HG03469 (cell line): ENCODE data around the gene NIPBL.
"Not testable (repeated sequence)": the region's sequence is repeated elsewhere in the genome, so short reads cannot be mapped to it uniquely, and the experiment has no call there.

Experiments
- ATAC-seq: cut with Tn5 transposase; IDR thresholded peaks from one replicate; pipeline ENCODE4 v1.9.1; 2021; ENCODE audit warnings: mild to moderate bottlenecking, moderate library complexity, moderate number of reproducible peaks; ENCODE audit not compliant: unreplicated experiment

NIPBL gene

DNA sequence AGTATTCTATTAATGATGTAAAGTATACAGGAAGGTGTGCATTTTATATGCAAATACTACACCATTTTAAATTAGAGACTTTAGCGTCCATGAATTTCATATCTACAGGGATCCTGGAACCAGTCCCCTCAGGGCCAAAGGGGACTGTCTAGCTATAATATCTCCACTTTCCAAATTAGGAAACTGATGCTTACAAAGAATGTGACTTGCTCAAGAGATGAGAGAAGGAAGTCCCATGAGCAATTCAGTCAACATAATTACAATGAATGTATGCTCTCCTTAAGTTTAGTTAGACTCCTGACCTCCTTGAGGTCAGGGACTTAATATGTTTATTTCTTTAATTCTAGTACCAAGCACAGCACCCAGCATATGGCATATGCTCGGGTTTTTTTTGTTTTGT is 23.7 kb downstream of the NIPBL start:
- ATAC-seq = no peak

DNA sequence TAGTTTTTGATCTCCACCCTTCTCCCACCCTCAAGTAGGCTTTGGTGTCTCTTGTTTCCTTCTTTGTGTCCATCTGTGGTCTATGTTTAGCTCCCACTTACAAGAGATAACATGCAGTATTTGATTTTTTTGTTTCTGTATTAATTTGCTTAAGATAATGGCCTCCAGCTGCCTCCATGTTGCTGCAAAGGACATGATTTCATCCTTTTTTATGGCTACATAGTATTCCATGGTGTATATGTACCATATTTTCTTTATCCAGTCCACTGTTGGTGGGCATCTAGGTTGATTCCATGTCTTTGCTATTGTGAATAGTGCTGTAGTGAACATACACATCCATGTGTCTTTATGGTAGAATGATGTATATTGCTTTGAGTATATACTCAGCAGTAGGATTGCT is 24.5 kb downstream of the NIPBL start:
- not testable (repeated sequence) for ATAC-seq

DNA sequence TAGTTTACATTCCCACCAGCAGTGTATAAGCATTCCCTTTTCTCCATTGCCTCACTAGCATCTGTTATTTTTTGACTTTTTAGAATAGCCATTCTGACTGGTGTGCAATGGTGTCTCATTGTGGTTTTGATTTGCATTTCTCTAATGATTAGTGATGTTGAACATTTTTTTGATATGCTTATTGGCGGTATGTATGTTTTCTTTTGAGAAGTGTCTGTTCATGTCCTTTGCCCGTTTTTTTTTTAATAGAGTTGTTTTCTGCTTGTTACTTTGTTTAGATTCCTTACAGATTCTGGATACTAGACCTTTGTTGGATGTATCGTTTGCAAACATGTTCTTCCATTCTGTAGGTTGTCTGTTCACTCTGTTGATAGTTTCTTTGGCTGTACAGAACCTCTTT is 25.3 kb downstream of the NIPBL start:
- ATAC-seq = no peak

DNA sequence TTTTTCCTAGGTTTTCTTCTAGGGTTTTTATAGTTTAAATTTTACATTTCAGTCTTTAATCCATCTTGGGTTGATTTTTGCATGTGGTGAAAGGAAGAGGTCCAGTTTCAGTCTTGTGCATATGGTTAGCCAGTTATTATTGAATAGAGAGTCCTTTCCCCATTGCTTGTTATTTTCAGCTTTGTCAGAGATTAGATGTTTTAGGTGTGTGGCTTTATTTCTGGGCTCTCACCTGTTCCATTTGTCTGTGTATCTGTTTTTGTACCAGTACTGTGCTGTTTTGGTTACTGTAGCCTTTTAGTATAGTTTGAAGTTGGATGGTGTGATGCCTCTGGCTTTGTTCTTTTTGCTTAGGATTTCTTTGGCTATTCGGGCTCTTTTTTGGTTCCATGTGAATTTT is 25.8 kb downstream of the NIPBL start:
- ATAC-seq = no peak

DNA sequence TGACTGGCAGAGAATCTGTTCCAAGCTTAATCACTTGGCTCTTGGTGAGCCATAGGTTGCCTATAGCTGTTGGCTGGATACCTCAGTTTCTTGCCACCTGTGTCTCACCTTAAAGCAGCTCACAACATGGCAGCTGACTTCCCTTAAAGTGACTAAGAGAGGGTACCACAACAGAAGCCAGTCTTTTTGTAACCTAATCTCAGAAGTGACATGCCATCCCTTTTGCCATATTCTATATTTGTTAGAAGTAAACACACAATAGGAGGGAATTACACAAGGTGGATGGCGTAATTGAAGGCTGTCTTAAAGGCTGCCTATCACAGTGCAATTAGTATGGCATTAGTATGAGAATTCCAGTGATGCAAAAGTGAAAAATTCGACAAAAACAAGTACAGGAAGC is 28.1 kb downstream of the NIPBL start:
- no peak for ATAC-seq

DNA sequence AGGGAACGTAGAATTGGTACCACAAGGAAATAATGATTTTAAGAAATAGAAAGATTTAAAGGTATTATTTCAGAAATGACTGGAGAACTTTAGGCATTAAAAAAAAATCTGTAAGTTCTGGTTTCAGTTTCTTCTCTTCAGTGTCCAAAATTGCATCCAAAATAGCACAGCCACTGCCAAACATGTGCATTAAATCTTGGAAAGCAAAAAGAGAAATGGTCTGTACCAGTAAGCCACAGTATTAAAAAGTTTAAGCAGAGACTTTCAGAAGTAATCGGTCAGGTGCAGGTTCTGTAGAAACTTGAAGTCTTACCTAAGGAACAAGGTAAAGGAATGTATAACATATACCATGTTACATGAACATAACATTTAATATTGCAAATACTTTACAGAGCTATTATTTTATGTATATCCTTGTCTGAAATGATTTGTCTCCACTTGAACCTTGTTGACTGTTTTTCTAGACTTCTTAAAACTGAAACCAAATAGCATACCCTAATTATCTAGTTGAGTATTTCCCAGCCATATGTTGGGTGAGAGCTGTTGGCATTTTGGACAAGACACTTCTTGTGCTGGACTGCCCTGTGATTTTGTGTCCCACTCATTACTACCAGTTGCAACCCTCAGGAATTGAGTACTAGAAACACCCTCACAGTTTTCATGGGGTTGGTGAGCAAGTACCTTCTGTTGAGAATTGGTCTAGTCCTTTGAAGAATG is 32.1 kb downstream of the NIPBL start:
- no peak for ATAC-seq

DNA sequence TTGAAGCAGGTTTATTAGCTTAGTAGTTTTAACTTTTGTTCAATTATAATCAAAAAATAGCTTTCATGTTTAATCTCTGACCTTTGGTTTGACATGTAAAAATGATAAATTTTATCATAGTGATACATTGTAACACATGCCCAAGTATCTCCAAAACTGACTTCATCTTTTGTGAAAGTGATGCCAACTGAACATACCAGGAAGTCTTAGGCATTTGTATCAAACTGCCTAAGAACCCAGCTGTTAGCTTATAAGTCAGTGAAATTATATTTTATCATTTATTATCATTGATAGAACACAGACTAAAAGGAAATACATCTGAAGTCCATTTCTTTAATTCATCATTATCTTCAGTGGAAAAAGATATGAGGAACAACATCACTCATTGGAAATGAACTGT is 39.1 kb downstream of the NIPBL start:
- no peak for ATAC-seq

DNA sequence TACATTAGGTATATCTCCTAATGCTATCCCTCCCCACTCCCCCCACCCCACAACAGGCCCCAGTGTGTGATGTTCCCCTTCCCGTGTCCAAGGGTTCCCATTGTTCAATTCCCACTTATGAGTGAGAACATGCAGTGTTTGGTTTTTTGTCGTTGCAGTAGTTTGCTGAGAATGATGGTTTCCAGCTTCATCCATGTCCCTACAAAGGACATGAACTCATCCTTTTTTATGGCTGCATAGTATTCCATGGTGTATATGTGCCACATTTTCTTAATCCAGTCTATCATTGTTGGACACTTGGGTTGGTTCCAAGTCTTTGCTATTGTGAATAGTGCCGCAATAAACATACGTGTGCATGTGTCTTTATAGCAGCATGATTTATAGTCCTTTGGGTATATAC is 40.0 kb downstream of the NIPBL start:
- ATAC-seq = not testable (repeated sequence)

DNA sequence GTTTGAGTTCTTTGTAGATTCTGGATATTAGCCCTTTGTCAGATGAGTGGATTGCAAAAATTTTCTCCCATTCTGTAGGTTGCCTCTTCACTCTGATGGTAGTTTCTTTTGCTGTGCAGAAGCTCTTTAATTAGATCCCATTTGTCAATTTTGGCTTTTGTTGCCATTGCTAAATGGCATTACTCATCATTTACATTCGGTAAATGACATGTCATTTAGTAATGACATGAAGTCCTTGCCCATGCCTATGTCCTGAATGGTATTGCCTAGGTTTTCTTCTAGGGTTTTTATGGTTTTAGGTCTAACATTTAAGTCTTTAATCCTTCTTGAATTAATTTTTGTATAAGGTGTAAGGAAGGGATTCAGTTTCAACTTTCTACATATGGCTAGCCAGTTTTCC is 40.8 kb downstream of the NIPBL start:
- ATAC-seq = not testable (repeated sequence)

DNA sequence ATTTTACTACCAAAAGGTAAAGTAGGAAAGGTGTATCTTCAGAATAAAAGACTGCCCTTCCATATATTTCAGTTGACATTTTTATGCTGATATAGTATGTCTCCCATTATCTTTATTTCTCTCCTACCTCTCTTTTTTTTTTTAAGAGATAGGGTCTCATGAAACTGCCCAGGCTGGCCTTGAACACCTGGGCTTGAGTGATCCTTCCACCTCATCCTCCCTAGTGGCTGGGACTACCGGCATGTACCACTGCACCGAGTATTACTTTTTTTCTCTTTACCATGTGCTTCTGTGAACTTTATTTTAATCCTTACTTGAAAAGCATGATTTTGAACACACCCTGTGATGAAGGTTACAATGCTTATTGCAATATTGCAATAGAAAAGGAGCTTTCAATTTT is 42.7 kb downstream of the NIPBL start:
- ATAC-seq = no peak

DNA sequence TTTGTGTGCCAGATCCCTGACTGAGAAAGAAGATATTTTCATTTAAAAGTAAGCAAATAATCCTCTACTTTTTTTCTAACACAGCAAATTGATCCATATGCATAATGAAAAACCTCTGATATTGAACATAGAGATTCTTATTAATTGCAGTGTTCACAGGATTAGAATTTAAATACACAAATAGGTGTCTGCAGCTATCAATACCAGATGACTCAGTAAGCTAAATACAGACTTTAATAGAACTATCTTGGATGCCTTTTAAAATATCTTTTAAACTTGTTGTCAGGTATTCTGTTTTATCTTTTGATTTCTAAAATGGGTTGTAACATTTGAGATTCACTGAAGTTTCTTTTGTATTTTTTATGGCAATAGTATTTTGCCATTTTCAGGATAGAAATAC is 43.1 kb downstream of the NIPBL start:
- ATAC-seq = no peak

DNA sequence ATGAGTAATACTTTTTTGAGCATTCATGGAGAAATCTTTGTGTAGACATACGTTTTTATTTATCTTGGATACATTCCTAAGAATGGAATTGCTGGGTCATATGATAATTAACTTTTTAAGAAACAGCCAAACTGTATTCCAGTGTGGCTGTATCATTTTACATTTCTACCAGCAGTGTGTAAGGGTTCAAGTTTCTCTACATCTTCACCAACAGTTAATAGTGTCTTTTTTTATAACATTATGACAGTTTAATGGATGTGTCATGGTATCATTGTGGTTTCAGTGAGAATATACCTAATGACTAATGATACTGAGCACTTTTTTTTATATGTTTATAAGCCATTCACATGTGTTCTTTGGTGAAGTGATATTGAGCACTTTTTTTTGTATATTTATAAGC is 52.4 kb downstream of the NIPBL start:
- ATAC-seq = no peak

DNA sequence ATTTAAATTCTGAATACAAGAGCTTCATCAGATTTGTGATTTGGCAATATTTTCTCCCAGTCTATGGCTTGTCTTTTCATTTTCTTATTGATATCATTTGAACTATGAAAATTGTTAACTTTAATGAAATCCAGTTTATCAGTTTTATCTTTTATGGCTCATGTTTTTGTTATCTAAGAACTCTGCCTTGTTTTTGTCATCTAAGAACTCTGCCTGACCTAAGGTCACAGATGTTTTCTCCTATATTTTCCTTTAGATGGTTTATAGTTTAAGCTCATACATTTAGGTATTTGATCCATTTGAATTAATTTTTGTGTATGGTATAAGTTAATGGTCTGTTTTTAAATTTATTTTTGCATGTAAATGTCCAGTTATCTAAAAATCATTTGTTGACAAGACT is 52.9 kb downstream of the NIPBL start:
- ATAC-seq = no peak

DNA sequence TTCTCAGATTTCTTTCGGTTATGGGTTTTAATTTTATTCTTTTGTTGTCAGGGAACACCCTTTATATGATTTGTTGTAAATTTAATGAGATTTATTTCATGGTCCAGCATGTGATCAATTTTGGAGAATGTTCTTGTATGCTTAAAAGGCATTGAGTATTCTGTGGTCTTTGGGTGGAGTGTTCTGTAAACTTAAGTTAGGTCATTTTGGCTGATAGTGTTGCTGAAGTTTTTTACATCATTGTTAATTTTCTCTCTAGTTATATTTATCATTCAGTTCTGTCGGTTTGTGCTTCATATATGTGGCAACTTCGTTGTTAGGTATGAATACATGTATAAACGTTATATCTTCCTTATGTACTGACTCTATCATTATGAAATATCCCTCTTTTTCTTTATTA is 55.5 kb downstream of the NIPBL start:
- ATAC-seq = no peak

DNA sequence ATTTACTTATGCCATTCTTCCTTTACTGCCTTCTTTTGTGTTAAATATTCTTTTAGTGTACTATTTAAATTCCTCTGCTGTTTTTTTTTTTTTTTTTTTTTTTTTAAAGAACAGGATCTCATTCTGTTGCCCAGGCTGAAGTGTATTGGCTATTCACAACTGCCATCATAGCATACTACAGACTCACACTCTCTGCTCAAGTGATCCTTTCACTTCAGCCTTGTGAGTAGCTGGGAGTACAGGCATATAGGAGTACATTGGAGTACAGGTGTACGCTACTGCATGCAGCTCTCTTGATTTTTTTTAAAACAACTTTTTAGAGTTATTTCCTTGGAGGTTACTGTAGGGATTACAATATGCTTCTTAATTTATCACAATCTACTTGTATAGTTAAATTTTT is 56.1 kb downstream of the NIPBL start:
- ATAC-seq = no peak

DNA sequence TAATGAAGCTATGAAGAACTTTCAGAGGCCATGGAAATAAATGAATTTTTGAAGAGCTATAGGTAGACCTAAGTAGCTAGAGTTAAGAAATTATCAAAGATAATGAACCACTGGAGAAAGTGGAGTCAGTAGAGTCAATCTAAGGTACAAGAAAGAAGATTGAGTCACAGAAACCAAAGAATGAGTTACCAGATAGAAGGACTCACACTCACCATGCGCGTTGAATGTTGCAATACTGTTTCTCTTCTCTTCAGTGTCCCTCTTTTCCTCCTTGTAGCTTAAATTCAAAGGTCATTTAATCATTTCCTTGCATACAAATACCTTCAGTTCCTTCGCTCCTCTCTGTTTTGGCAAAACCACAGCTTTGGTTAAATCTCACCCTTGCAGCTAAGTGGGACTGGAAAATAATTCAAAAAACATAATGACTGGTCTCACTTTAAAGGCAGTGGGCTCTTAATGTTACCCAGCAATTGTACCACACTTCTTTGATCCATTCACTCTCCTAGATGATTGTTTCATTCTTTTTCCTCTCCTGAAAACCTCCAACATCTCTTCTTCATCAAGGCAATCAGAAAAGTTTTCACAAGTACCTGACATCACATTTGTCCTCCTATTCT is 58.3 kb downstream of the NIPBL start:
- no peak for ATAC-seq

DNA sequence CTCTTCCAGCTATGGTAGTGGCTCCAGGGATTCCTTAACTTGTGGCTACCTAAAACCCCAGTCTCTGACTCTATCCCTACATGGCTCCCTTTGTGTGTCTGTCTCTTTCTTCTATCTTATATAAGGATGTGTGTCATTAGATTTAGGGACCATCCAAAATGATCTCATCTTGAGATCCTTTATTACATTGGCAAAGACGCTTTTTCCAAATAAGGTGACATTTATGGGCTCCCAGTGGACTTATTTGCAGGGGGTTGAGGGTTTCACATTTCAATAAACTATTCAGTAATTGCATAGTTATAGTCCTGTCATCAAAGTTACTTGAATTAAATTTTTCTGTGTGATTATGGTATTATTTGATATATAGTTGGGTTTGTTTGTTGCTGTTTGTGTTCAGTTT is 59.2 kb downstream of the NIPBL start:
- ATAC-seq = no peak

DNA sequence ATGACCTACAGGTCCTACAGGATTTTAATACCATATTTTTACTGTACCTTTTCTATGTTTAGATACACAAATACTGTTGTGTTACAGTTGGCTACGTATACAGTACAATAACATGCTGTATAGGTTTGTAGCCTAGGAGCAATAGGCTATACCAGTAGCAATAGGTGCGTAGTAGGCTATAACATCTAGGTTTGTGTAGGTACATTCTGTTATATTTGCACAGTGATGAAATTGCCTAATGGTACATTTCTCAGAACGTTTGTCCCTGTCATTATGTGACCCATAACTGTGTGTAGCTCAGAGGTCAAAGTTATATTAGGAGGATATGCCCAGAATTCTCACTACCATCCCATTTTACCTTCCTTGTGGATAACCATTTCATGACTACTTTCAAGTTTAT is 59.7 kb downstream of the NIPBL start:
- ATAC-seq = no peak

DNA sequence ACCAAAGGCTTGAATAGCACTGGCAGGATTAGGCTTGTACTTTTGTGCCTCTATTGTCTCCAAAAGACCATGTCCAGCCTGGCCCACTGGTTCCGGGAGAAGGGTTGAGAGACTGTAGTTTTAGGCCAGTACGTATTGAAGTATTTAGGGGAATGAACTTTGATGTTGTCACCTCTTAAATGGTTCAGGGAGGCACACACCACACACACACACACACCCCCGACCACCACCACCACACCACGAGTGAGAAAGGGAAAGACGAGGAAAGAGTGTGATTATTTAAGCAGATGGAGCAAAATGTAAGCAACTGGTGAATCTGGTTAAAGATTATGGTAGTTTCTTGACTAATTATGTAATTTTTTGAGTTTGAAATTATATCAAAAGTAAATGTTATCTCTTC is 61.6 kb downstream of the NIPBL start:
- no peak for ATAC-seq

DNA sequence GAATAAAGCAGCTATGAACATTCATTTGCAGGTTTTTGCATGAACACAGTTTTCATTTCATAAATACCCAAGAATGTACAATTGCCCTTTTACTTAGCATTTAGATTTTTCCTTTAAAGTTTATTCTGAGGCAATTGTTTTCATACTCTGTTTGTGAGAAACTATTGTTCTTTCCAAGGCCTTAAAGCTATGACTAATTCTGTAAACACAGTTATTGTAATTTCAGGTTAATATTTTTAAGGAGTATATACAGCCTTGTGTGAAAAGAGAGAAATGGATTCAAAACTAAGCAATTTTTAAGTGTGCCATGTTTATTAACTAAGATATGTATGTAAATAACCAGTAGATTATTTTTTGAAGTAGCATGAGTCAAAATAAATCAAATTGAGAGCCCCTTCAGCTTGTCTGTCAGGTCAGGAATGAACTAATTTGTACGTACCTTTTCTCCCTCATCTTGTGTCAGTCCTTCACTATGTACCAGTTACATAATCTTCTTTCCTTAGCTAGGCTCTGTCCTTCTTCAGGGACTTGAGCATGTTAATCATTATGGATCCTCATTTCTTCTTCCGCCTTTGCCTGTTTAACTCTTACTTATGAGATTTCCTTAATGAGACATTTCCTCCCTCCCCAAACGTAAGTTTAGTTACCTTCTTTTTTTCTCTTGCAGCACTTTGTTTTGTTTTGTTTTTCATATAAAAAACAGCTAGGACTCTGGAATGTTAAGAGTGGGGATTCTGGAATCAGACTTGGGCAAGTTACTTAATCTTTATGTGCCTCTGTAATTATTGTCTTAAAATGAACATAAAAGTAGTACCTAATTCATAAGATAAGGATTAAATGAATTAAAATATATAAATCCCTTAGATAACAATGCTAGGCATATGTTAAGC is 63.6 kb downstream of the NIPBL start:
- ATAC-seq = no peak

DNA sequence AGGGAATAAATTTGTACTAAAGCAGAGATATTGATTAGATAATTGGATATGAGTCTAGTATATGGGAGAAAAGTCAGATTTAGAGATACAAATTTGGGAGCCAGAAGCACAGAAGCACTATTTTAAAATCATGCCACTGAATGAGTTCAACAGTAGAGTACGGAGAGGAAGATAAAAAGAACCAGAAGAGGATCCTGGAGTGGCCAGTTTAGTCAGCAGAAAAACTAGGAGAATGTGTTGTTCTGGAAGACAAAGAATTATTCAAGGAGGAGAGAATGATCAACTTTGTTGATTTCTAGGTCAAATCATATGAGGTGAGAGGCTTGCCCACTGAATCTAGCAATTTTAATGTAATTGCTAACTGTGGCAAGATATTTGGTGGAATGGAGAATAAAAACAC is 67.0 kb downstream of the NIPBL start:
- no peak for ATAC-seq

DNA sequence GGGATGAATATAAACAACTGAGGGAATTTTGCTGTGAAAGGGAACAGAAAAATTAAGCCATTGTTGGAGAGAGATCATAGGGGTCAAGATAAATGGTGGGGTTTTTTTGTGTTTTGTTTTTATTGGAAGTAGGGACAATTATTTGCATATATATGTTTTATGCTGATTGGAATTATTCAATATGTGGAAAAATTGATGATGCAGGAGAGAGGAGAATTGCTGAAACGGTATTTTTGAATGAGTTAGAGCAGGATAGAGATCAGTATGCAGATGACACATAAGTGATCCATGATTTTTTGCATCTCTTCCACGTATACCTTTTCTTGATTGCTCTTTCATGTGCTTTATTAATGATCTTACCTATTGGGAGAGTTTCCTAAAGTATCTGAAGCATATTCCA is 67.5 kb downstream of the NIPBL start:
- ATAC-seq = no peak
